Kidney epithelial cell (primary cell): ENCODE measurements around the gene PKIG. TPM values are rescaled to one million over a fixed set of nuclear protein-coding genes. Genes with fewer than 3 reads are reported as not detected.

ENCODE experiments used
- DNase-seq: peaks from one replicate; pipeline ENCODE4 v3.0.0-alpha.2; 2010; ENCODE audit warnings: low read depth
- H3K27me3 ChIP-seq: 2 replicates; pipeline ENCODE4 v1.6.0; 2011; ENCODE audit warnings: low read length; ENCODE audit not compliant: control insufficient read depth, insufficient read depth
- H3K36me3 ChIP-seq: 2 replicates; pipeline ENCODE4 v1.5.1; 2011; ENCODE audit warnings: low read length; ENCODE audit not compliant: control insufficient read depth, insufficient read depth
- H3K4me3 ChIP-seq: 2 replicates; pipeline ENCODE4 v1.5.1; 2011; ENCODE audit warnings: low read depth, mild to moderate bottlenecking, control low read depth, low read length
- total RNA-seq: library from RNA; depleted of rRNA; stranded (reverse); fragments of >200 nt; gene quantifications from 2 replicates; pipeline ENCODE4 v1.2.3, GENCODE V29; 2015
- TF ChIP-seq, protein P1 (sequence below): IDR thresholded peaks from 2 replicates; pipeline ENCODE4 v1.5.1; 2011; ENCODE audit warnings: mild to moderate bottlenecking, moderate library complexity, low read length, control low read depth, inconsistent platforms; ENCODE audit not compliant: insufficient read depth, poor library complexity, severe bottlenecking

The PKIG gene
- total RNA-seq, 1 donor from 2014 or later = 74.1 TPM

DNA sequence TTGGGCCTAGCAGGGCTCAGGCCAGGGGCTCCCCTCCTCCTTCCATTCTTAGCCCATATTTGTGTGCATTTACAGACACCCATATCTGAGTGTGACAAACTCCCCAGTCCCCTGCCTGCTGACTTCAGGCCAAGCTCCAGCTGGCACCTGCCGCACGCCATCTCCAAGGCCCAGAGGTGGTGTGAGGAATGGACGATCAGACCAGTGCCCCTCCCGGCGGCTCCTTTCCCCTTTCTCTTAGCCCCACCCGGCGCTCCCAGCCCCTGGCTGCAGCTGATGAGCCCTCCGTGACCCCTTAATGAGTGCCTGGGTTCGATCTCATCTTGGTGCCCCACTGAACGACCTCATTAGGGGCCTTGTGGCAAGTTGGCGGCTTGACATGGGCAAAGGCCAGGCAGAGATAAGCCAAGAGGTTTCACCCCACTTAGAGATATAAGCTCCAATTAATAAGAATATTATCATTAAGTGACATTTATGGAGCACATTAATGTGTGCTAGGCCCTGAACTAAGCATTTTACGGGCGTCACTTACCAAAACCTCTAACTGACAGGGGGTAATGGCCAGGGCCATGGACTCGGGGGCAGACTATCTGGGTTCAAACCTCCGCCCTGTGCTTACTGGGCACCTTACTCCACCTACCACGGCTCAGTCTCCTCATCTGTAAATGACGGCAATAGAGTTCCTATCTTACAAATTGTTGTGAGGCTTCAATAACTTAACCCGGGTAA, 51.7 kb downstream of the PKIG start:
- no peaks in the 10 kb centered on the region for H3K36me3 ChIP-seq
- H3K27me3 ChIP-seq = no peaks in the 10 kb centered on the region
- TF ChIP-seq, protein P1, sequence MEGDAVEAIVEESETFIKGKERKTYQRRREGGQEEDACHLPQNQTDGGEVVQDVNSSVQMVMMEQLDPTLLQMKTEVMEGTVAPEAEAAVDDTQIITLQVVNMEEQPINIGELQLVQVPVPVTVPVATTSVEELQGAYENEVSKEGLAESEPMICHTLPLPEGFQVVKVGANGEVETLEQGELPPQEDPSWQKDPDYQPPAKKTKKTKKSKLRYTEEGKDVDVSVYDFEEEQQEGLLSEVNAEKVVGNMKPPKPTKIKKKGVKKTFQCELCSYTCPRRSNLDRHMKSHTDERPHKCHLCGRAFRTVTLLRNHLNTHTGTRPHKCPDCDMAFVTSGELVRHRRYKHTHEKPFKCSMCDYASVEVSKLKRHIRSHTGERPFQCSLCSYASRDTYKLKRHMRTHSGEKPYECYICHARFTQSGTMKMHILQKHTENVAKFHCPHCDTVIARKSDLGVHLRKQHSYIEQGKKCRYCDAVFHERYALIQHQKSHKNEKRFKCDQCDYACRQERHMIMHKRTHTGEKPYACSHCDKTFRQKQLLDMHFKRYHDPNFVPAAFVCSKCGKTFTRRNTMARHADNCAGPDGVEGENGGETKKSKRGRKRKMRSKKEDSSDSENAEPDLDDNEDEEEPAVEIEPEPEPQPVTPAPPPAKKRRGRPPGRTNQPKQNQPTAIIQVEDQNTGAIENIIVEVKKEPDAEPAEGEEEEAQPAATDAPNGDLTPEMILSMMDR = no peak
- H3K4me3 ChIP-seq = no peak overlapping the region
- DNase-seq = no peak

DNA sequence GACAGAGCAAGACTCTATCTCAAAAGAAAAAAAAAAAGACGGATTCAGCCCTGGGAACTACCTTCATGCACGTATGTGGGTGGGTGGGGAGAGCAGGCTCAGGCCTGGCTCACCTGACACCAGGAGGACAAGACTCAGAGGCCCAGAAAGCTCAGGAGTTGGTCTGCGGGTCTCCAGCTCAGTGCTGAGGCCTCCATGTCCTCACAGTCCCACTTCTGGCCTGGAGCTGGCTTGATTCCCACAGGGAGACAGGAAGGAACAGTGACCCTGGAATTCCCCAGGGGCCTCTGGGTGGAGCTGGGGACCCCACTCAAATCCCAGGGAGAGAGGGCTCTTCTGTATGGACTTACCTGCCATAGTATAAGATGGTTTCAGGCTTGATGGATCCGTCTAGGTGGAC, 53.5 kb downstream of the PKIG start:
- TF ChIP-seq, protein P1 = no peak
- Histone ChIP-seq H3K36me3 (no peaks in the 10 kb centered on the region), H3K4me3 (no peak overlapping the region), H3K27me3 (no peaks in the 10 kb centered on the region)
- DNase-seq = no peak

DNA sequence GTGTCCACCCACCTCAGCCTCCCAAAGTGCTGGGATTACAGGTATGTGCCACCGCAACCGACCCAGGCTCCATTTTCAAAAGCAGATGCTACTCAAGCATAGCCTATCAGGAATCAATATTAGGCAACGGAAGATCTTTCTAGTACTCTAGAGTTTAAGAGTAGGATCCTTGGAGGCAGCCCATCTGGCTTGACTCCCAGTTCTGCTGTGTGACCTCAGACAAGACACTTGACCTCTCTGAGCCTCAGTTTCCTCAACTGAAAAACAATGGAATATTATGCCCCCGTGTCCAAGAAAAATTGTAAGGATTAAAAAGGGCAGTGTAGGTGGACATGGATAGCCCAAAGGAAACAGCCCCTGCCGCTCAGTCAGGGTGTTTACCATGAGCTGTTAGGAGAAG, 54.7 kb downstream of the PKIG start:
- TF ChIP-seq, protein P1 = no peak
- no peak overlapping the region for H3K4me3 ChIP-seq
- no peak for DNase-seq
- H3K36me3 ChIP-seq = no peaks in the 10 kb centered on the region
- H3K27me3 ChIP-seq = no peaks in the 10 kb centered on the region

DNA sequence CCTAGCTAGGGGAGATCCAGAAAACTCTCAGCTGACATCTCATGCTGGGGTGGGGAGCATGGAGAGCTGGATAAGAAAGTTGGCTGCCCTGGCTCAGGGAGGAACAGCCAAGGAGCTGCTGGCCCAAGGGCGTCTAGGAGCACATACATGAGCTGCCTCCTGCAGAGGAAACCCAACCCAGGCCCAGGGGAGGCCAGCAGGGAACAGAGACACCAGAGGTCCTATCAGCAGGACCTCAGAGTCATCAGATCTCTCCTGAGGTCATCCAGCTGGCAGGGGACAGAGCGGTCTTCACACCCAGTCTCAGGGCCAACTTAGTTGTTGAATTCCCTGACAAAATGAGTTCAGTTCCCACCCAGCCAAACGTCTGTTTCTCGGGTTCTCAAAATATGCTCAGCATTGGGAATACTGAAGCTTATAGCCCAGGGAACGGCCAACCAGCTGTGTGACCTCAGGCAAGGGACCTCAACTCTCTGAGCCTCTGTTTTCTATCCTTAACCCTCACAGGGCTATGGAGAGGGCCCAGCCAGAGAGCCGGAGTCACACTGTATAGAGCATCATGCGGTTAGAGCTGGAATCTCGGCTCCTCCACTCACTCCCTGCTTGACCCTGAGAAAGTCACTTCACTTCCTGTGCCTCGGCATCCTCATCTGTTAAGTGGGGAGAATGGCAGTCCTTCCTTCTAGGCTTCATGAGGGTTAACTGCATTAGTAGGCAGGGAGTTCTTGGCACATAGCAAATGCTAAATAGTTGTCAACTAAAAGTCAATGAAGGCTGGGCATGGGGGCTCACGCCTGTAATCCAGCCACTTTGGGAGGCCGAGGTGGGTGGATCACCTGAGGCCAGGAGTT, 55.4 kb downstream of the PKIG start:
- H3K27me3 ChIP-seq = no peaks in the 10 kb centered on the region
- H3K36me3 ChIP-seq = no peaks in the 10 kb centered on the region
- H3K4me3 ChIP-seq = no peak overlapping the region
- DNase-seq = no peak
- TF ChIP-seq, protein P1 = no peak

DNA sequence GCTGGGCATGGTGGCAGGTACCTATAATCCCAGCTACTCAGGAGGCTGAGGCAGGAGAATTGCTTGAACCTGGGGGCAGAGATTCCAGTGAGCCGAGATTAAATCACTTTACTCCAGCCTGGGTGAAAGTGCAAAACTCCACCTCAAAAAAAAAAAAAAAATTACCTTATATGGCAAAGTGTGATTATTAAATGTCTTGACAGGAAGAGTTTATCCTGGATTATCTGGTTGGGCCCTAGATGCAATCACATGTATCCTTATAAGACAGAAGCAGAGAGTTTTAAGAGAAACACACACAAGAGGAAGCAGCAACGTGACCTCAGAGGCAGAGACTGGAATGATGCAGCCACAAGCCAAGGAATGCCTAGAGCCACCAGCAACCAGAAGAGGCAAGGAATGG, 58.1 kb downstream of the PKIG start:
- Histone ChIP-seq H3K36me3 (no peaks in the 10 kb centered on the region), H3K27me3 (no peaks in the 10 kb centered on the region), H3K4me3 (no peak overlapping the region)
- DNase-seq = no peak
- TF ChIP-seq, protein P1 = no peak
